Measurements from ENCODE around the gene LRRC14B. TPM values are rescaled to one million over a fixed set of nuclear protein-coding genes. Genes with fewer than 3 reads are reported as not detected.
A peak's percentile ranks its signal among the peaks of the same experiment; 100 is the strongest.

LRRC14B gene
- total RNA-seq (2014; rRNA removed; shearing (Covaris generic)) = not detected in 2 replicates

- no peaks in the 10 kb centered on the region for H3K36me3 ChIP-seq
- peak; percentile 60 to 69 for DNase-seq
- no peaks in the 10 kb centered on the region for H3K9me3 ChIP-seq (replicated peaks)
- H3K27ac ChIP-seq = no peak within 1 kb of the TSS
- H3K4me1 ChIP-seq = peaks cover 20% of the 10 kb centered on the region
- H3K27me3 ChIP-seq = no peaks in the 10 kb centered on the region
- no peak within 1 kb of the TSS for H3K4me3 ChIP-seq
Measured at GRCh38 chr5:191036-191948, at the start of gene LRRC14B. Gene LRRC14B (plus strand): TSS chr5:191495. CDS start chr5:191539, 44 bp downstream.

- H3K4me3 ChIP-seq = no peak overlapping the region
- DNase-seq = no peak
- H3K27me3 ChIP-seq = no peaks in the 10 kb centered on the region
Measured at GRCh38 chr5:141761-142160, 49.5 kb upstream of the LRRC14B start.

GRCh38 chr5:142246-142810, 49.0 kb upstream of the LRRC14B start:
- H3K4me1 ChIP-seq = no peaks in the 10 kb centered on the region
- H3K4me3 ChIP-seq = no peak overlapping the region
- H3K9me3 ChIP-seq (replicated peaks) = no peaks in the 10 kb centered on the region
- no peaks in the 10 kb centered on the region for H3K27me3 ChIP-seq
- H3K36me3 ChIP-seq = no peaks in the 10 kb centered on the region
- no peak for DNase-seq
- H3K27ac ChIP-seq = no peak overlapping the region

More at GRCh38 chr5:141761-142160, 49.5 kb upstream of the LRRC14B start:
- H3K4me1 ChIP-seq = no peaks in the 10 kb centered on the region
- no peaks in the 10 kb centered on the region for H3K9me3 ChIP-seq (replicated peaks)
- H3K27ac ChIP-seq = no peak overlapping the region
- H3K36me3 ChIP-seq = no peaks in the 10 kb centered on the region

GRCh38 chr5:143041-143440, 48.3 kb upstream of the LRRC14B start:
- Histone ChIP-seq H3K36me3 (no peaks in the 10 kb centered on the region), H3K27ac (no peak overlapping the region), H3K27me3 (no peaks in the 10 kb centered on the region), H3K4me3 (no peak overlapping the region), H3K4me1 (no peaks in the 10 kb centered on the region), H3K9me3 (replicated peaks) (no peaks in the 10 kb centered on the region)
- no peak for DNase-seq

GRCh38 chr5:144941-145340, 46.4 kb upstream of the LRRC14B start:
- Histone ChIP-seq H3K4me1 (no peaks in the 10 kb centered on the region), H3K9me3 (replicated peaks) (no peaks in the 10 kb centered on the region), H3K4me3 (no peak overlapping the region), H3K27ac (no peak overlapping the region), H3K27me3 (no peaks in the 10 kb centered on the region), H3K36me3 (no peaks in the 10 kb centered on the region)
- no peak for DNase-seq

- Histone ChIP-seq H3K4me3 (no peak overlapping the region), H3K27ac (no peak overlapping the region), H3K27me3 (no peaks in the 10 kb centered on the region), H3K36me3 (no peaks in the 10 kb centered on the region), H3K4me1 (no peaks in the 10 kb centered on the region), H3K9me3 (replicated peaks) (no peaks in the 10 kb centered on the region)
- DNase-seq = no peak
Measured at GRCh38 chr5:145585-146323, 45.5 kb upstream of the LRRC14B start.

- Histone ChIP-seq H3K4me3 (no peak overlapping the region), H3K27me3 (no peaks in the 10 kb centered on the region), H3K36me3 (no peaks in the 10 kb centered on the region), H3K27ac (no peak overlapping the region), H3K4me1 (no peaks in the 10 kb centered on the region), H3K9me3 (replicated peaks) (no peaks in the 10 kb centered on the region)
- no peak for DNase-seq
Measured at GRCh38 chr5:147751-148150, 43.5 kb upstream of the LRRC14B start.

- H3K4me3 ChIP-seq = no peak overlapping the region
- no peak for DNase-seq
- H3K9me3 ChIP-seq (replicated peaks) = no peaks in the 10 kb centered on the region
- no peak overlapping the region for H3K27ac ChIP-seq
- H3K27me3 ChIP-seq = no peaks in the 10 kb centered on the region
- H3K4me1 ChIP-seq = peaks cover 5% of the 10 kb centered on the region; the same call in 1 of the 2 replicates
- no peaks in the 10 kb centered on the region for H3K36me3 ChIP-seq
Measured at GRCh38 chr5:149745-150485, 41.4 kb upstream of the LRRC14B start.

- DNase-seq = no peak
- no peaks in the 10 kb centered on the region for H3K9me3 ChIP-seq (replicated peaks)
- H3K27ac ChIP-seq = no peak overlapping the region
- H3K27me3 ChIP-seq = no peaks in the 10 kb centered on the region
- H3K4me1 ChIP-seq = peaks cover 12% of the 10 kb centered on the region
- no peaks in the 10 kb centered on the region for H3K36me3 ChIP-seq
- H3K4me3 ChIP-seq = no peak overlapping the region
Measured at GRCh38 chr5:150746-151145, 40.5 kb upstream of the LRRC14B start.

- DNase-seq = no peak
- no peak overlapping the region for H3K27ac ChIP-seq
- peaks cover 22% of the 10 kb centered on the region for H3K4me1 ChIP-seq
- no peaks in the 10 kb centered on the region for H3K36me3 ChIP-seq
- no peak overlapping the region for H3K4me3 ChIP-seq
- H3K27me3 ChIP-seq = no peaks in the 10 kb centered on the region
- no peaks in the 10 kb centered on the region for H3K9me3 ChIP-seq (replicated peaks)
Measured at GRCh38 chr5:152077-152476, 39.2 kb upstream of the LRRC14B start.

- Histone ChIP-seq H3K9me3 (replicated peaks) (no peaks in the 10 kb centered on the region), H3K27ac (no peak overlapping the region), H3K27me3 (no peaks in the 10 kb centered on the region), H3K36me3 (no peaks in the 10 kb centered on the region), H3K4me1 (peaks cover 22% of the 10 kb centered on the region), H3K4me3 (no peak overlapping the region)
- DNase-seq = no peak
Measured at GRCh38 chr5:153256-153655, 38.0 kb upstream of the LRRC14B start.

- H3K4me3 ChIP-seq = no peak overlapping the region
- H3K4me1 ChIP-seq = peaks cover 29% of the 10 kb centered on the region
- DNase-seq = peak; percentile 30 to 51
- H3K27ac ChIP-seq = peak overlapping the region; percentile 87
- no peaks in the 10 kb centered on the region for H3K36me3 ChIP-seq
- H3K27me3 ChIP-seq = no peaks in the 10 kb centered on the region
- H3K9me3 ChIP-seq (replicated peaks) = no peaks in the 10 kb centered on the region
Measured at GRCh38 chr5:154236-154635, 37.1 kb upstream of the LRRC14B start.

GRCh38 chr5:154826-155225, 36.5 kb upstream of the LRRC14B start:
- H3K27me3 ChIP-seq = no peaks in the 10 kb centered on the region
- DNase-seq = peak; percentile 87 to 89
- no peaks in the 10 kb centered on the region for H3K9me3 ChIP-seq (replicated peaks)
- peak overlapping the region; percentile 87 for H3K27ac ChIP-seq
- H3K4me1 ChIP-seq = peaks cover 34% of the 10 kb centered on the region
- H3K4me3 ChIP-seq = peak overlapping the region; percentile 41
- H3K36me3 ChIP-seq = no peaks in the 10 kb centered on the region

GRCh38 chr5:155651-156410, 35.5 kb upstream of the LRRC14B start:
- H3K4me3 ChIP-seq = peak overlapping the region; percentile 41
- no peaks in the 10 kb centered on the region for H3K9me3 ChIP-seq (replicated peaks)
- DNase-seq = peak; percentile 57 to 67
- no peaks in the 10 kb centered on the region for H3K36me3 ChIP-seq
- H3K4me1 ChIP-seq = peaks cover 39% of the 10 kb centered on the region
- peak overlapping the region; percentile 87 for H3K27ac ChIP-seq
- no peaks in the 10 kb centered on the region for H3K27me3 ChIP-seq

Data from SJCRH30 (cell line).